ENCODE data around the gene WDR49.

WDR49 gene

DNA sequence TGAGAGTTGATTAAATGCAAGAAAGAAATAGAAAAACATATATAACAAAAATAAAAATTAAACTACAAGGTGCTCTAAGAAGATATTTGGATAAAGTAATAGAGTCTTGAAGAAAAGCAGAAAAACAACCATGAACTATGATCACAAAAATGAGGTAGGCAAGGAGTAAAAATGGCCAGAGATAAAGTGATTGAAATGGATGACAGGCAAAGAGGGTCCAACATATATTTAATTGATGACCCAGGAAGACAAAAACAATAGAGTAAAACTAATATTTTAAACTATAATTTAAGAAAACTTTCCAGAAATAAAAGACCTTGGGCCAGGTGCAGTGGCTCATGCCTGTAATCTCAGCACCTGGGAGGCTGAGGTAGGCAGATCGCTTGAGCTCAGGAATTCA lies 22.1 kb upstream of the WDR49 start:
- TF ChIP-seq, protein P1, sequence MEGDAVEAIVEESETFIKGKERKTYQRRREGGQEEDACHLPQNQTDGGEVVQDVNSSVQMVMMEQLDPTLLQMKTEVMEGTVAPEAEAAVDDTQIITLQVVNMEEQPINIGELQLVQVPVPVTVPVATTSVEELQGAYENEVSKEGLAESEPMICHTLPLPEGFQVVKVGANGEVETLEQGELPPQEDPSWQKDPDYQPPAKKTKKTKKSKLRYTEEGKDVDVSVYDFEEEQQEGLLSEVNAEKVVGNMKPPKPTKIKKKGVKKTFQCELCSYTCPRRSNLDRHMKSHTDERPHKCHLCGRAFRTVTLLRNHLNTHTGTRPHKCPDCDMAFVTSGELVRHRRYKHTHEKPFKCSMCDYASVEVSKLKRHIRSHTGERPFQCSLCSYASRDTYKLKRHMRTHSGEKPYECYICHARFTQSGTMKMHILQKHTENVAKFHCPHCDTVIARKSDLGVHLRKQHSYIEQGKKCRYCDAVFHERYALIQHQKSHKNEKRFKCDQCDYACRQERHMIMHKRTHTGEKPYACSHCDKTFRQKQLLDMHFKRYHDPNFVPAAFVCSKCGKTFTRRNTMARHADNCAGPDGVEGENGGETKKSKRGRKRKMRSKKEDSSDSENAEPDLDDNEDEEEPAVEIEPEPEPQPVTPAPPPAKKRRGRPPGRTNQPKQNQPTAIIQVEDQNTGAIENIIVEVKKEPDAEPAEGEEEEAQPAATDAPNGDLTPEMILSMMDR (IDR thresholded peaks at IDR 0.05; ENCODE audit: low read length, missing control alignments), result no peak
- H3K4me3 ChIP-seq (replicated peaks; ENCODE audit: low read depth, low read length), result no peak overlapping the region
- peak; percentile 9 for DNase-seq (ENCODE audit: low read depth)

DNA sequence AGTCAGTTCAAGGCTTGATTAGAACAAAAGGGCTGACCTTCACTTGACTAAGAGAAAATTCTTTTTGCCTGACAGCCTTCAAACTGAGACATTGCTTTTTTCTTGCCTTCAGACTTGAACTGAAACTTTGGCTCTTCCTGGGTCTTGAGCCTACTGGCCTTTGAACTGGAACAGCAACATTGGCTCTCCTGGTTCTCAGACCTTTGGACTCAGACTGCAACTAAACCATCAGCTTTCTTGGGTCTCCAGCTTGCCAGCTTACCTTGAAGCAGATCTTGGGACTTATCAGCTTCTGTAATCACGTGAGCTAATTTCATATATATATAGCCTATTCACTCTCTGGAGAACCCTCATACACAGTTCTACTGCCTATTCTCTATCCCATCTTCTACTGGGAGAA lies 19.5 kb upstream of the WDR49 start:
- H3K4me3 ChIP-seq (replicated peaks; ENCODE audit: low read depth, low read length), result no peak overlapping the region
- no peak for DNase-seq (ENCODE audit: low read depth)
- TF ChIP-seq, protein P1 (IDR thresholded peaks at IDR 0.05; ENCODE audit: low read length, missing control alignments), result no peak

DNA sequence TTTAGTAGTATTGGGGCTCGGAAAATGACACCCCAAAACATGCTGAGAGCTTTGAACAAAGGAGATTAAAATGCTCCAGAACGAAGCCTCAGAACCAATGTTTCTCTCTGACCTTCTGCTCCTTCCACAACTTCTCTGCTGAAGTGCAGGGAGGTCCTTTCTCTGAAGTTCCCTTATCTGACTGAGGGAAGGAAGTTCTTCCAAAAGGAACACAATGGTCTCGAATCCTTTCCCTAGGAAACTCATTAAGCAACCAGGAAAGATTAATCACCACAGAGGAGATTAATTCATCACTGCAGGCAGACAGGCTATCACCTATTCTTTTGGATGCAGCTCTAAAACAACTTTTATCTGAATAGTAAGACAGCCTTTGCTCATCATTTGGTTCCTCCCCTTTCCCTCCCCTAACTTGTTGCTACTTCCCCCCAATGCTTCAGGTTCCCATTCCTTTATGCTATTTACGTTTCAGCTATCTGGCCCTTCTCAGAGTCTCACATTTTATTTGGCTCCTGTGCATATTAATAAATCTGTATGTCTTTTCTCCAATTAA lies 18.2 kb upstream of the WDR49 start:
- TF ChIP-seq, protein P1 (IDR thresholded peaks at IDR 0.05; ENCODE audit: low read length, missing control alignments), result no peak
- no peak overlapping the region for H3K4me3 ChIP-seq (replicated peaks; ENCODE audit: low read depth, low read length)
- DNase-seq (ENCODE audit: low read depth), result peak; percentile 36

DNA sequence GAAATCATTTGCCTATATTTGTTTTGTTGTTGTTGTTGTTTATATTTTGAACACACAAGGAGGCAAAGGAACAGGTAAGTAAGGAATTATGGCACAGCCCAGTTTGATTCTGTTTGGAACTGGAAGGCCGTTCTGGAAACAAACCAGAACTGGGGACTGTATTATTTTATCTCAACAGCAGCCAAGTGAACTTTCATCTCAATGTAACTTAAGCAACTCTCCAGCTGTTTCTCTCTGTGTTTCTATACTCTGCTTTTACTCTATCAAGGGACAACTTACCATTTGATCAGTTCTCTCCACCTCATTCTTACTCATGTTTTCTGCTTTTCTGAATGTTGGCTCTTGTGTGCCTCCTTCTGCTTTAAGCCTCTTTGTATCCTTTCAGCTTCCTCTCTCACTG lies 16.0 kb upstream of the WDR49 start:
- H3K4me3 ChIP-seq (replicated peaks; ENCODE audit: low read depth, low read length), result no peak overlapping the region
- DNase-seq (ENCODE audit: low read depth), result no peak
- TF ChIP-seq, protein P1 (IDR thresholded peaks at IDR 0.05; ENCODE audit: low read length, missing control alignments), result no peak

DNA sequence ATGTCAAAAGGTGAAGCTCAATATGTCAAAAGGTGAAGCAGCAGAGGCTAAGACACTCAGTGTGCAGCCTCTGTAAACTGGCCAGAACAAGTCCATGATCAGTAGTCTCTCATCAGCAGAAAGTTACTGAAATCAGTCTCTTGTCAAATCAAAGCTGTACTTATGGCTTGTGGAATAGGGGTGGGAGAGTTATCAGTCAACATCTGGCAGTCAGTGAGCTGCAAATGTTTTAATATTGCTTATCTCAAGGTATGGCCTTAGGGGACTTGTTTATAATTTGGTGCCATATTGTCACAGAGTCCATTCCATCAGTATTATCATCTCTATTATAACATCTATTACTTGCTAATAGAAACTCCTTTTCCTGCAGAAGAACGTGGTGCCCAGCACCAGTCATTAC lies 14.9 kb upstream of the WDR49 start:
- H3K4me3 ChIP-seq (replicated peaks; ENCODE audit: low read depth, low read length), result no peak overlapping the region
- TF ChIP-seq, protein P1 (IDR thresholded peaks at IDR 0.05; ENCODE audit: low read length, missing control alignments), result no peak
- no peak for DNase-seq (ENCODE audit: low read depth)

DNA sequence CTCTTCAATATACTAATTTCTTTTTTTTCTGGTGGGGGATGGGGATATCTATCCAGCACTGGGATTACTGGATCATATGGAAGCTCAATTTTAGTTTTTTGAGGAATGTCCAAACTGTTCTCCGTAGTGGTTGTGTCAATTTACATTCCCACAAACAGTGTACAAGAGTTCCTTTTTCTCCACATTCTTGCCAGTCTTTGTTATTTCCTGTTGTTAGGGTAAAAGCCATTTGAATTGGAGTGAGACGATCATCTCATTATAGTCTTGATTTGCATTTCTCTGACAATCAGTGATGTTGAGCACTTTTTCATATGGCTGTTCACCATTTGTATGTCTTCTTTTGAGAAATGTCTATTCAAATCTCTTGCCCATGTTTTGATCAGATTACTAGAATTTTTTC lies 12.8 kb upstream of the WDR49 start:
- TF ChIP-seq, protein P1 (IDR thresholded peaks at IDR 0.05; ENCODE audit: low read length, missing control alignments), result no peak

DNA sequence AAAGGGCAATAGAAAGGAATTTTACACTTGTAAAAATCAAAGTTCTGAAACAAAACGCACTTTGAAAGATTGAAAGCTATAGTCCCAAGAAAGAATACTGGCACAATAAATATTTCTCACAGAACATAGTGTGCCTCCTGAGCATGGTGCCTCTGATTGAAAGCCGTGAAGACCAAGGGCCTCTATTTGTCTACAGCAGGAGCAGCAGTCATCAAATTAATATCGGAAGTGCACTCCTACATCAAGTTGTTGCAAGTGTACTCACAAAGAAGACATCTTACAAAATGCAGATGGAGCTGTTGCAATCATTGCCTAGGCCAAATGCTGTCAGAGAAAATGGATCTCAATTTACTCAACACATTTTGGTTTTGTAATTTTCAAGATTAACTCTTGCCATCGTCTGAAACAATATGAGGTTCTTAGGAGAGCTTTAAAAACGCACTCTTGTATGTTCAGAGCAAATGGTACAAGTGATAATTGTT lies 9.2 kb upstream of the WDR49 start:
- TF ChIP-seq, protein P1 (IDR thresholded peaks at IDR 0.05; ENCODE audit: low read length, missing control alignments), result no peak
- H3K4me3 ChIP-seq (replicated peaks; ENCODE audit: low read depth, low read length), result no peak overlapping the region
- peak; percentile 11 for DNase-seq (ENCODE audit: low read depth)

More for the DNA sequence above, 12.8 kb upstream of the WDR49 start:
- no peak overlapping the region for H3K4me3 ChIP-seq (replicated peaks; ENCODE audit: low read depth, low read length)
- DNase-seq (ENCODE audit: low read depth), result no peak
